ACC112 (cell line): Measurements from ENCODE around the gene PNMA6A.
"Not testable (repeated sequence)": the region's sequence is repeated elsewhere in the genome, so short reads cannot be mapped to it uniquely, and the experiment has no call there.

ENCODE experiments used
- H2AFZ ChIP-seq: fragments of 200-600 bp; sonication (generic); one replicate; pipeline ENCODE4 v1.6.0; 2017; ENCODE audit warnings: antibody characterized with exemption, low read length; ENCODE audit not compliant: unreplicated experiment
- H3K27ac ChIP-seq: fragments of 200-600 bp; sonication (generic); 2 replicates; pipeline ENCODE4 v1.5.1; 2014; ENCODE audit warnings: low read depth, mild to moderate bottlenecking, antibody characterized with exemption, low read length, moderate library complexity
- H3K27me3 ChIP-seq: fragments of 200-600 bp; sonication (generic); 2 replicates; pipeline ENCODE4 v1.6.1; 2014; ENCODE audit warnings: mild to moderate bottlenecking, antibody characterized with exemption, low read length, moderate library complexity, mixed read lengths; ENCODE audit not compliant: insufficient read depth
- H3K36me3 ChIP-seq: fragments of 200-600 bp; sonication (generic); 2 replicates; pipeline ENCODE4 v1.6.1; 2016; ENCODE audit warnings: mild to moderate bottlenecking, antibody characterized with exemption, low read length, moderate library complexity, mixed read lengths; ENCODE audit not compliant: insufficient read depth
- H3K4me1 ChIP-seq: fragments of 200-600 bp; sonication (generic); one replicate; pipeline ENCODE4 v1.6.1; 2016; ENCODE audit warnings: low read length, mixed read lengths; ENCODE audit not compliant: insufficient read depth, unreplicated experiment, control insufficient read depth
- H3K4me3 ChIP-seq: fragments of 200-600 bp; sonication (generic); 2 replicates; pipeline ENCODE4 v1.5.1; 2014; ENCODE audit warnings: mild to moderate bottlenecking, low read depth, low read length
- H3K79me2 ChIP-seq: fragments of 200-600 bp; sonication (generic); one replicate; pipeline ENCODE4 v1.6.0; 2016; ENCODE audit warnings: low read length; ENCODE audit not compliant: control insufficient read depth, unreplicated experiment, insufficient read depth

PNMA6A gene

GRCh38 chrX:153075366-153075765 is 3.1 kb downstream of the PNMA6A start:
- no peaks in the 10 kb centered on the region for H3K79me2 ChIP-seq
- H3K27me3 ChIP-seq = no peaks in the 10 kb centered on the region
- no peaks in the 10 kb centered on the region for H3K4me1 ChIP-seq
- H3K27ac ChIP-seq = no peak overlapping the region
- H3K36me3 ChIP-seq = no peaks in the 10 kb centered on the region
- H2AFZ ChIP-seq = no peak overlapping the region
- H3K4me3 ChIP-seq = no peak overlapping the region

GRCh38 chrX:153077437-153078135 is 5.3 kb downstream of the PNMA6A start:
- H3K27ac ChIP-seq = not testable (repeated sequence)

GRCh38 chrX:153083238-153083923 is 11.1 kb downstream of the PNMA6A start:
- peaks cover 11% of the 10 kb centered on the region; the same call in 1 of the 2 replicates for H3K27me3 ChIP-seq
- not testable (repeated sequence) for H3K4me3 ChIP-seq, H3K36me3 ChIP-seq, H3K79me2 ChIP-seq, H3K4me1 ChIP-seq, H2AFZ ChIP-seq, H3K27ac ChIP-seq

More at GRCh38 chrX:153077437-153078135, 5.3 kb downstream of the PNMA6A start:
- H2AFZ ChIP-seq, H3K4me3 ChIP-seq, H3K36me3 ChIP-seq, H3K79me2 ChIP-seq, H3K4me1 ChIP-seq, H3K27me3 ChIP-seq: not testable (repeated sequence)

- Histone ChIP-seq H3K27me3 (no peaks in the 10 kb centered on the region), H3K27ac (no peak overlapping the region), H3K36me3 (no peaks in the 10 kb centered on the region), H2AFZ (no peak overlapping the region), H3K4me3 (no peak overlapping the region), H3K4me1 (no peaks in the 10 kb centered on the region), H3K79me2 (no peaks in the 10 kb centered on the region)
These were observed 30.2 kb downstream of the PNMA6A start for GRCh38 chrX:153102418-153102817.

- not testable (repeated sequence) for H3K27ac ChIP-seq, H3K27me3 ChIP-seq
These were observed 32.7 kb downstream of the PNMA6A start for GRCh38 chrX:153104959-153105358.

GRCh38 chrX:153106092-153106801 is 34.0 kb downstream of the PNMA6A start:
- H3K27ac ChIP-seq, H3K4me3 ChIP-seq, H3K79me2 ChIP-seq, H3K36me3 ChIP-seq, H3K4me1 ChIP-seq, H2AFZ ChIP-seq, H3K27me3 ChIP-seq: not testable (repeated sequence)

More at GRCh38 chrX:153104959-153105358, 32.7 kb downstream of the PNMA6A start:
- not testable (repeated sequence) for H3K36me3 ChIP-seq, H3K4me3 ChIP-seq, H3K79me2 ChIP-seq, H3K4me1 ChIP-seq, H2AFZ ChIP-seq

- H3K4me1 ChIP-seq, H2AFZ ChIP-seq, H3K79me2 ChIP-seq, H3K27ac ChIP-seq, H3K27me3 ChIP-seq, H3K36me3 ChIP-seq, H3K4me3 ChIP-seq: not testable (repeated sequence)
These were observed 38.5 kb downstream of the PNMA6A start for GRCh38 chrX:153110735-153111134.

- H2AFZ ChIP-seq, H3K27ac ChIP-seq, H3K4me1 ChIP-seq, H3K36me3 ChIP-seq, H3K27me3 ChIP-seq, H3K4me3 ChIP-seq, H3K79me2 ChIP-seq: not testable (repeated sequence)
These were observed 41.6 kb downstream of the PNMA6A start for GRCh38 chrX:153113851-153114250.

GRCh38 chrX:153117754-153118153 is 45.5 kb downstream of the PNMA6A start:
- not testable (repeated sequence) for H3K27ac ChIP-seq, H3K79me2 ChIP-seq, H3K27me3 ChIP-seq

GRCh38 chrX:153120230-153120629 is 48.0 kb downstream of the PNMA6A start:
- H3K36me3 ChIP-seq, H3K79me2 ChIP-seq, H2AFZ ChIP-seq, H3K27ac ChIP-seq, H3K4me1 ChIP-seq, H3K27me3 ChIP-seq, H3K4me3 ChIP-seq: not testable (repeated sequence)

More at GRCh38 chrX:153117754-153118153, 45.5 kb downstream of the PNMA6A start:
- H2AFZ ChIP-seq, H3K4me1 ChIP-seq, H3K4me3 ChIP-seq, H3K36me3 ChIP-seq: not testable (repeated sequence)

- H3K4me1 ChIP-seq, H3K79me2 ChIP-seq, H2AFZ ChIP-seq, H3K36me3 ChIP-seq, H3K4me3 ChIP-seq, H3K27ac ChIP-seq, H3K27me3 ChIP-seq: not testable (repeated sequence)
These were observed 51.2 kb downstream of the PNMA6A start for GRCh38 chrX:153123468-153123867.
